GOT3 (cell line): Measurements from ENCODE around the gene TMCO4.
"Not testable (repeated sequence)": the region's sequence is repeated elsewhere in the genome, so short reads cannot be mapped to it uniquely, and the experiment has no call there.

Source experiments
- DNase-seq: peaks from one replicate; lab custom pipeline; 2025; ENCODE audit warnings: mixed read lengths; lab: John Stamatoyannopoulos, UW

TMCO4 gene

DNA sequence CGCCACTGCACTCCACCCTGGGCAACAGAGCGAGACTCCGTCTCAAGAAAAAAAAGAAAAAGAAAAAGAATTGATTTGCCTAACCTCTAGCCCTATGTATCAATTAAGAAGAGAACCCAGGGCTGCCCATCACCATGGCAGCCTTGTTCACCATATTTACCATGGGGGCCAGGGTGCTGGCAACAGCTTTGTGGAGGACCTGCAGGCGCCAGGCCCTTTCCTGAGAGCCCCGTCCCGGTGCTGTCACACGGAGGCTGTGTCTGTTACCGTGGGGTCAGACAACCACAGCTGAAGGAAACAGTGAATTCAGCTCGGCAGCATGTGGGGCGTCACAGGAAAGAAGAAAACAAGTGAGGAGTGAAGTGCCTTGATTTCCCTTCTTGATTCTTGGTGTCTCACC, 162.1 kb downstream of the TMCO4 start:
- no peak for DNase-seq

DNA sequence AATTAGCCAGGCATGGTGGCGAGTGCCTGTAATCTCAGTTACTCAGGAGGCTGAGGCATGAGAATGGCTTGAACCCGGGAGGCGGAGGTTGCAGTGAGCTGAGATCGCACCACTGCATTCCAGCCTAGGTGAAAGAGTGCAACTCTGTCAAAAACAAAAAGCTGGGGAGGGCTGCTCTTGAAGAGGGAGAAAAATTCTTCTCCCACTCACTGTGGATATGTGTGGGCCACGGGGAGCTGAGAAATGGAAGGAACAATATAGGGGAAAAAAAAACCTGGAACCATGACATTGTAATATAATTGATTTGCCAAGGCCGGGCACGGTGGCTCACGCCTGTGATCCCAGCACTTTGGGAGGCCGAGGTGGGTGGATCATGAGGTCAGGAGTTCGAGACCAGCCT, 163.0 kb downstream of the TMCO4 start:
- not testable (repeated sequence) for DNase-seq

DNA sequence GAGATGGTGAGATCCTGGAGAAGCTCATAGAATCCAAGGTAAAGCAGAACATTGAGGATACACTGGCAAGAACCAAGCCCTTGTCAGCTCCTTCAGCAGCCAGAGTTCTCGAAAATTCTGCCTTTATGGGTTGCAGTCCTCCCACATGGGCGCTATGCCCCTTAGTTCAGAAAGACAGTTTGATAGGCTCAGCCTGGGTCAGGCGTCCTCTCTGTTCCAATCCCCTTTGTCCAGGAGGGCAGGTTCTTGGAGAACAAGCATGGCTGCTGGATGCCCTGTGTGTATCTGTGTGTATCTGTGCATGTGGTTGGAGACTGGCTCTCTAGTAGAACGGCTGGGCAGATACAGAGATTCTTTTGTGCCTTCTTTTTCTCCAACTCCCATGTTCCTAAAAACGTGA, 163.7 kb downstream of the TMCO4 start:
- DNase-seq = no peak

DNA sequence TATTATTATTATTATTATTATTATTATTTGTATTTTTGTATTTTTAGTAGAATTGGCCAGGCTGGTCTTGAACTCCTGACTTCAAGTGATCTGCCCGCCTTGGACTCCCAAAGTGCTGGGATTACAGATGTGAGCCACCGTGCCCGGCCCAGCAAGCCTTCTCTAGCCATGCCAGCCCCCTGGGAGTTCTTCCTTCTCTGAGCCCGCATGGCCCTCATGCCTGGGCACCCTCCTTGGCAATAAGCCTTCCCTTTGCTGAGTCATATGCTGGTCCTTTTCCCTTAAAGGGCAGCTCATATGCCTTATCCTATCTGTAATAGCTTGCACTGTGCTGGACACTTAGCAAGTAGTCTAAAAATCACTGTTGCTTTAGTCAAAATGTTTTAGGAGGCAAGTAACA, 164.1 kb downstream of the TMCO4 start:
- no peak for DNase-seq

DNA sequence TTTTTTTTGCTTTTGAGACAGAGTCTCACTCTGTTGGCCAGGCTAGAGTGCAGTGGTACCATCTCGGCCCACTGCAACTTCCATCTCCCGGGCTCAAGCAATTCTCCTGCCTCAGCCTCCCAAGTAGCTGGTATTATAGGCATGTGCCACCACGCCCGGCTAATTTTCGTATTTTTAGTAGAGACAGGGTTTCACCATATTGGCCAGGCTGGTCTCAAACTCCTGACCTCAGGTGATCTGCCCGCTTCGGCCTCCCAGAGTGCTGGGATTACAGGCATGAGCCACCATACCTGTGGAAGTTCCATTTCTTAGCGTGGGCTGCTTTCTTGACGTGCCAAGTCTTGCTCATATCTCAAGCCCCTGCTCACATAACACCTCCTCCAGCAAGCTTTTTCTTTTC, 164.7 kb downstream of the TMCO4 start:
- DNase-seq = not testable (repeated sequence)

DNA sequence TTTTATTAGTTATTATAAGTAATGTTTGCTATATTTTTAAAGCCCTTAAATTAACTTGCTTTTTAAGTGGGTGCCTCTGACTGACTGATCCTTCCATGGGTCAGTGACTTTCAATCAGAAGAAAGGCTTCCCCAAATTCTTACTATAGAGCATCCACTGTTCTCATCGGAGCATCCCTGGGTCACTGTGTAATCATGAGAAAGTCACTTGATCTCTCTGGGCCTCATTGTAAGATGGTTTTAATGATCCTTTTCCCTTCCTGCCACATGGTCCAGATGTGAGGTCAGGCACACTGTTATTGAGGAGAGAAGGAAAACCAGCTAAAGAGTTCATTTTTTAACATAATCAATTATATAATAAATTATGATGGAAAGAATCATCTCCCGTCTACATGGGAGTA, 166.6 kb downstream of the TMCO4 start:
- no peak for DNase-seq
